H1 (cell line): ENCODE measurements around the gene ERP44. TPM values are rescaled to one million over a fixed set of nuclear protein-coding genes. Genes with fewer than 3 reads are reported as not detected.

Experiments
- CTCF ChIA-PET: fragments of 300-600 bp; sonication (Branson Sonifier 250); formaldehyde crosslinking; loops from one replicate; lab custom pipeline; 2021; ENCODE audit not compliant: partially characterized antibody; lab: Charles Lee
- POLR2A ChIA-PET: fragments of 300-600 bp; sonication (Branson Sonifier 250); formaldehyde crosslinking; loops from one replicate; lab custom pipeline; 2021; ENCODE audit warnings: inconsistent platforms; ENCODE audit not compliant: partially characterized antibody; lab: Charles Lee
- DNase-seq, 2 experiments: peaks; one replicate each; pipeline versions ENCODE4 v3.0.0 to v3.0.0-alpha.2; 2010 to 2022; ENCODE audit warnings: low spot score in 2 of 2, low read depth in 1 of 2, mixed read lengths in 1 of 2
- FAIRE-seq: peaks from 2 replicates; lab custom pipeline; 2011; peaks lifted over from hg19 to GRCh38; lab: Jason Lieb, UNC
- H2AFZ ChIP-seq: 2 replicates; pipeline ENCODE4 v1.8.1; 2012; ENCODE audit warnings: low read length, inconsistent platforms
- H2AK5ac ChIP-seq: 2 replicates; pipeline ENCODE4 v1.6.1; 2013; ENCODE audit warnings: low read depth, low read length
- H2BK120ac ChIP-seq: replicated peaks from 2 replicates; pipeline ENCODE3; 2013; ENCODE audit warnings: low read depth, low read length, inconsistent platforms
- H2BK12ac ChIP-seq: 2 replicates; pipeline ENCODE4 v1.6.1; 2013; ENCODE audit warnings: low read depth, low read length
- H2BK15ac ChIP-seq: 2 replicates; pipeline ENCODE4 v1.6.1; 2013; ENCODE audit warnings: low read length
- H2BK20ac ChIP-seq: 2 replicates; pipeline ENCODE4 v1.6.1; 2013; ENCODE audit warnings: low read length
- H2BK5ac ChIP-seq: 2 replicates; pipeline ENCODE4 v1.6.1; 2013; ENCODE audit warnings: low read depth, low read length
- H3K14ac ChIP-seq: 2 replicates; pipeline ENCODE4 v1.6.1; 2013; ENCODE audit warnings: inconsistent platforms; ENCODE audit not compliant: insufficient read length
- H3K18ac ChIP-seq: 2 replicates; pipeline ENCODE4 v1.6.1; 2013; ENCODE audit warnings: low read length; ENCODE audit errors: extremely low read depth
- H3K23ac ChIP-seq: 2 replicates; pipeline ENCODE4 v1.6.1; 2013; ENCODE audit warnings: inconsistent platforms; ENCODE audit not compliant: insufficient read length
- H3K23me2 ChIP-seq: 2 replicates; pipeline ENCODE4 v1.6.1; 2013; ENCODE audit warnings: low read depth, low read length
- H3K27ac ChIP-seq: 2 replicates; pipeline ENCODE4 v1.6.1; 2011; ENCODE audit warnings: low read depth, low read length, inconsistent platforms
- H3K27me3 ChIP-seq, 4 experiments: replicated peaks in 1 of 4; 1 replicate in 1 of 4; 2 replicates in 3 of 4; pipeline versions ENCODE4 v1.6.1 to v1.8.1; 2011 to 2013; ENCODE audit warnings: low read length in 3 of 4, mild to moderate bottlenecking in 3 of 4, inconsistent platforms in 2 of 4, mixed read lengths in 2 of 4, moderate library complexity in 1 of 4; ENCODE audit not compliant: control insufficient read depth in 3 of 4, insufficient read depth in 3 of 4; ENCODE audit errors: extremely low read depth in 1 of 4
- H3K36me3 ChIP-seq, 4 experiments: 2 replicates each; pipeline versions ENCODE4 v1.6.1 to v1.8.1; 2011 to 2013; ENCODE audit warnings: mild to moderate bottlenecking in 4 of 4, low read length in 3 of 4, moderate library complexity in 2 of 4, control low read depth in 1 of 4, inconsistent platforms in 1 of 4; ENCODE audit not compliant: insufficient read depth in 4 of 4, control insufficient read depth in 2 of 4
- H3K4ac ChIP-seq: replicated peaks from 2 replicates; pipeline ENCODE3; 2013; ENCODE audit warnings: low read length, low read depth, mixed read lengths, inconsistent platforms; ENCODE audit not compliant: insufficient read length
- H3K4me1 ChIP-seq, 4 experiments: replicated peaks in 1 of 4; 1 replicate in 1 of 4; 2 replicates in 3 of 4; pipeline versions ENCODE4 v1.6.1 to v1.8.1; 2011 to 2013; ENCODE audit warnings: low read length in 3 of 4, inconsistent platforms in 2 of 4, mixed read lengths in 1 of 4; ENCODE audit not compliant: insufficient read depth in 4 of 4, control insufficient read depth in 3 of 4
- H3K4me2 ChIP-seq, 2 experiments: 2 replicates each; pipeline versions ENCODE4 v1.6.1 to v1.8.1; 2011 to 2013; ENCODE audit warnings: low read depth in 2 of 2, low read length in 2 of 2, control low read depth in 1 of 2, inconsistent platforms in 1 of 2, mild to moderate bottlenecking in 1 of 2; ENCODE audit not compliant: insufficient read depth in 1 of 2
- H3K4me3 ChIP-seq, 4 experiments: fragments of 200-600, 300-600 bp in 1 of 4; sonication (generic), shearing (Covaris generic), sonication (Bioruptor Twin) in 1 of 4; 2 replicates each; pipeline versions ENCODE4 v1.5.1 to v1.8.1; 2011 to 2016; ENCODE audit warnings: low read length in 4 of 4, low read depth in 3 of 4, control low read depth in 2 of 4, inconsistent platforms in 2 of 4, mild to moderate bottlenecking in 2 of 4, mixed read lengths in 1 of 4, moderate library complexity in 1 of 4; ENCODE audit not compliant: insufficient read depth in 2 of 4; ENCODE audit errors: extremely low read depth in 1 of 4
- H3K56ac ChIP-seq: replicated peaks from 2 replicates; pipeline ENCODE3; 2013; ENCODE audit warnings: low read depth, mild to moderate bottlenecking, mixed read lengths, low read length, inconsistent platforms; ENCODE audit not compliant: insufficient read length
- H3K79me1 ChIP-seq: 2 replicates; pipeline ENCODE4 v1.6.1; 2013; ENCODE audit warnings: low read depth, low read length, control low read depth
- H3K79me2 ChIP-seq, 2 experiments: 2 replicates each; pipeline versions ENCODE4 v1.6.1 to v1.8.1; 2012 to 2013; ENCODE audit warnings: low read length in 2 of 2, mild to moderate bottlenecking in 2 of 2, inconsistent platforms in 1 of 2; ENCODE audit not compliant: insufficient read depth in 2 of 2, control insufficient read depth in 1 of 2
- H3K9ac ChIP-seq, 4 experiments: replicated peaks in 1 of 4; 1 replicate in 1 of 4; 2 replicates in 3 of 4; pipeline versions ENCODE4 v1.6.1 to v1.8.1; 2011 to 2013; ENCODE audit warnings: low read depth in 3 of 4, low read length in 3 of 4, control low read depth in 2 of 4, mild to moderate bottlenecking in 2 of 4, moderate library complexity in 2 of 4, inconsistent platforms in 1 of 4; ENCODE audit errors: extremely low read depth in 1 of 4
- H3K9me3 ChIP-seq, 2 experiments: 2 replicates each; pipeline versions ENCODE4 v1.6.1 to v1.8.1; 2012 to 2013; ENCODE audit warnings: mild to moderate bottlenecking in 2 of 2, moderate library complexity in 2 of 2, control low read depth in 1 of 2, inconsistent platforms in 1 of 2, low read depth in 1 of 2, low read length in 1 of 2, mixed read lengths in 1 of 2; ENCODE audit not compliant: insufficient read depth in 2 of 2
- H4K20me1 ChIP-seq, 2 experiments: replicated peaks in 1 of 2; 2 replicates each; pipeline versions ENCODE3 to v1.8.1; 2011 to 2013; ENCODE audit warnings: inconsistent platforms in 2 of 2, low read length in 2 of 2, mild to moderate bottlenecking in 1 of 2; ENCODE audit not compliant: insufficient read depth in 2 of 2, control insufficient read depth in 1 of 2
- H4K5ac ChIP-seq: 2 replicates; pipeline ENCODE4 v1.6.1; 2013; ENCODE audit warnings: low read length, low read depth, mixed read lengths, inconsistent platforms; ENCODE audit not compliant: insufficient read length
- H4K8ac ChIP-seq: 2 replicates; pipeline ENCODE4 v1.8.0; 2013; ENCODE audit warnings: mild to moderate bottlenecking, moderate library complexity, low read length, inconsistent platforms; ENCODE audit not compliant: insufficient read depth; ENCODE audit errors: extremely low read depth
- H4K91ac ChIP-seq: replicated peaks from 2 replicates; pipeline ENCODE3; 2013; ENCODE audit warnings: low read length, mixed read lengths, inconsistent platforms; ENCODE audit not compliant: insufficient read length
- BACH1 ChIP-seq: IDR thresholded peaks from 2 replicates; pipeline ENCODE4 v1.6.1; 2012; ENCODE audit warnings: low read length, improper control_type of control experiment
- CBX8 ChIP-seq: fragments of 300-800, 300-1000 bp; sonication (generic); IDR thresholded peaks from 2 replicates; pipeline ENCODE4 v1.7.1; 2016; ENCODE audit warnings: low read depth, low read length, borderline replicate concordance
- GTF2F1 ChIP-seq: IDR thresholded peaks from 2 replicates; pipeline ENCODE4 v1.6.1; 2012; ENCODE audit warnings: low read depth, low read length, improper control_type of control experiment, borderline replicate concordance
- JUN ChIP-seq: IDR thresholded peaks from 2 replicates; pipeline ENCODE4 v1.6.1; 2011; ENCODE audit warnings: low read depth, mild to moderate bottlenecking, improper control_type of control experiment, low read length
- NRF1 ChIP-seq: IDR thresholded peaks from 2 replicates; pipeline ENCODE4 v1.6.1; 2011; ENCODE audit warnings: mild to moderate bottlenecking, low read depth, low read length, improper control_type of control experiment
- RBBP5 ChIP-seq: IDR thresholded peaks from 2 replicates; pipeline ENCODE4 v1.7.1; 2012; ENCODE audit warnings: low read depth, mild to moderate bottlenecking, inconsistent platforms, low read length, moderate library complexity, borderline replicate concordance
- TAF7 ChIP-seq: optimal IDR thresholded peaks from 2 replicates; pipeline ENCODE3; 2011; ENCODE audit warnings: low read depth, mild to moderate bottlenecking, inconsistent platforms, low read length, moderate library complexity, borderline replicate concordance
- polyA plus RNA-seq, 7 experiments: library from polyadenylated mRNA; depleted of rRNA in 3 of 7; stranded (reverse) in 5 of 7; unstranded in 2 of 7; fragments of >200 nt in 5 of 7; fragments of 200-250 nt in 2 of 7; gene quantifications; 1 replicate in 5 of 7; 2 replicates in 1 of 7; 4 replicates in 1 of 7; pipeline versions ENCODE4 v1.2.1 to v1.2.3, GENCODE V29; 2011 to 2013; ENCODE audit warnings: missing spikeins in 2 of 7, mixed read lengths in 2 of 7
- total RNA-seq: library from RNA; stranded (reverse); fragmentation: NEBNext Ultra II Directional; extraction: Animal tissue kit (Norgen Biotek cat#: 25700); gene quantifications from 2 replicates; pipeline ENCODE4 v1.2.1, GENCODE V29; 2021
- TF ChIP-seq, protein P1 (sequence below), 3 experiments: IDR thresholded peaks; 1 replicate in 2 of 3; 2 replicates in 1 of 3; pipeline versions ENCODE4 v1.5.1 to v1.6.1; 2011; ENCODE audit warnings: low read length in 3 of 3, mild to moderate bottlenecking in 3 of 3, inconsistent platforms in 2 of 3, low read depth in 1 of 3, moderate library complexity in 1 of 3; ENCODE audit not compliant: insufficient read depth in 1 of 3; ENCODE audit errors: control extremely low read depth in 1 of 3
- TF ChIP-seq, protein P2 (sequence below): IDR thresholded peaks from 2 replicates; pipeline ENCODE4 v1.6.1; 2012; ENCODE audit warnings: inconsistent platforms

Gene ERP44
- total and polyA plus RNA-seq, 2 of the 8 experiments (the other 6 are each of a cell fraction or from before 2014, with no cell fraction given) = 5.7 to 15.6 TPM

- Histone ChIP-seq H2BK120ac (no peak overlapping the region), H3K36me3 (no peaks in the 10 kb centered on the region), H3K4me2 (no peak overlapping the region), H2BK15ac (no peak overlapping the region), H4K8ac (no peak overlapping the region), H3K23ac (no peak overlapping the region), H4K20me1 (peaks cover 0 to 2% of the 10 kb centered on the region in 2 experiments), H2AK5ac (no peak overlapping the region), H4K91ac (no peak overlapping the region), H2BK20ac (no peak overlapping the region), H3K23me2 (no peaks in the 10 kb centered on the region), H2BK12ac (no peak overlapping the region), H3K9ac (no peak overlapping the region), H3K4me1 (no peaks in the 10 kb centered on the region), H3K56ac (no peak overlapping the region), H3K4ac (no peak overlapping the region), H3K79me1 (no peaks in the 10 kb centered on the region), H2BK5ac (no peak overlapping the region), H2AFZ (no peak overlapping the region), H4K5ac (no peak overlapping the region), H3K4me3 (no peak overlapping the region), H3K79me2 (no peaks in the 10 kb centered on the region), H3K27me3 (no peaks in the 10 kb centered on the region), H3K14ac (no peak overlapping the region), H3K27ac (no peak overlapping the region), H3K18ac (no peak overlapping the region), H3K9me3 (no peaks in the 10 kb centered on the region)
- DNase-seq (no peak), FAIRE-seq (no peak)
- ChIA-PET CTCF (interaction anchor here (0.7 to 2.6 kb wide), 8 partner anchors 9 to 781 kb away, joined by 3 to 13 read pairs (median 4); no protein-coding TSS in a partner anchor), POLR2A (no interaction called here)
- TF ChIP-seq BACH1 = no peak
- TF ChIP-seq, protein P1, sequence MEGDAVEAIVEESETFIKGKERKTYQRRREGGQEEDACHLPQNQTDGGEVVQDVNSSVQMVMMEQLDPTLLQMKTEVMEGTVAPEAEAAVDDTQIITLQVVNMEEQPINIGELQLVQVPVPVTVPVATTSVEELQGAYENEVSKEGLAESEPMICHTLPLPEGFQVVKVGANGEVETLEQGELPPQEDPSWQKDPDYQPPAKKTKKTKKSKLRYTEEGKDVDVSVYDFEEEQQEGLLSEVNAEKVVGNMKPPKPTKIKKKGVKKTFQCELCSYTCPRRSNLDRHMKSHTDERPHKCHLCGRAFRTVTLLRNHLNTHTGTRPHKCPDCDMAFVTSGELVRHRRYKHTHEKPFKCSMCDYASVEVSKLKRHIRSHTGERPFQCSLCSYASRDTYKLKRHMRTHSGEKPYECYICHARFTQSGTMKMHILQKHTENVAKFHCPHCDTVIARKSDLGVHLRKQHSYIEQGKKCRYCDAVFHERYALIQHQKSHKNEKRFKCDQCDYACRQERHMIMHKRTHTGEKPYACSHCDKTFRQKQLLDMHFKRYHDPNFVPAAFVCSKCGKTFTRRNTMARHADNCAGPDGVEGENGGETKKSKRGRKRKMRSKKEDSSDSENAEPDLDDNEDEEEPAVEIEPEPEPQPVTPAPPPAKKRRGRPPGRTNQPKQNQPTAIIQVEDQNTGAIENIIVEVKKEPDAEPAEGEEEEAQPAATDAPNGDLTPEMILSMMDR (IDR thresholded peaks at IDR 0.05; ENCODE audit: control extremely low read depth in 1 of 3, insufficient read depth in 1 of 3, low read depth in 1 of 3, low read length in 3 of 3) = no peak
- TF ChIP-seq NRF1 = no peak
- TF ChIP-seq GTF2F1 = no peak
- TF ChIP-seq, protein P2, sequence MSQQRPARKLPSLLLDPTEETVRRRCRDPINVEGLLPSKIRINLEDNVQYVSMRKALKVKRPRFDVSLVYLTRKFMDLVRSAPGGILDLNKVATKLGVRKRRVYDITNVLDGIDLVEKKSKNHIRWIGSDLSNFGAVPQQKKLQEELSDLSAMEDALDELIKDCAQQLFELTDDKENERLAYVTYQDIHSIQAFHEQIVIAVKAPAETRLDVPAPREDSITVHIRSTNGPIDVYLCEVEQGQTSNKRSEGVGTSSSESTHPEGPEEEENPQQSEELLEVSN = no peak
- no peak for TF ChIP-seq CBX8
- no peak for TF ChIP-seq RBBP5
- TF ChIP-seq TAF7 = no peak
- no peak for TF ChIP-seq JUN
Measured at GRCh38 chr9:100012279-100012678, 86.5 kb downstream of the ERP44 start.
